ENCODE data around the gene ZNF383.
"Not testable (repeated sequence)": the region's sequence is repeated elsewhere in the genome, so short reads cannot be mapped to it uniquely, and the experiment has no call there.

The ZNF383 gene

DNA sequence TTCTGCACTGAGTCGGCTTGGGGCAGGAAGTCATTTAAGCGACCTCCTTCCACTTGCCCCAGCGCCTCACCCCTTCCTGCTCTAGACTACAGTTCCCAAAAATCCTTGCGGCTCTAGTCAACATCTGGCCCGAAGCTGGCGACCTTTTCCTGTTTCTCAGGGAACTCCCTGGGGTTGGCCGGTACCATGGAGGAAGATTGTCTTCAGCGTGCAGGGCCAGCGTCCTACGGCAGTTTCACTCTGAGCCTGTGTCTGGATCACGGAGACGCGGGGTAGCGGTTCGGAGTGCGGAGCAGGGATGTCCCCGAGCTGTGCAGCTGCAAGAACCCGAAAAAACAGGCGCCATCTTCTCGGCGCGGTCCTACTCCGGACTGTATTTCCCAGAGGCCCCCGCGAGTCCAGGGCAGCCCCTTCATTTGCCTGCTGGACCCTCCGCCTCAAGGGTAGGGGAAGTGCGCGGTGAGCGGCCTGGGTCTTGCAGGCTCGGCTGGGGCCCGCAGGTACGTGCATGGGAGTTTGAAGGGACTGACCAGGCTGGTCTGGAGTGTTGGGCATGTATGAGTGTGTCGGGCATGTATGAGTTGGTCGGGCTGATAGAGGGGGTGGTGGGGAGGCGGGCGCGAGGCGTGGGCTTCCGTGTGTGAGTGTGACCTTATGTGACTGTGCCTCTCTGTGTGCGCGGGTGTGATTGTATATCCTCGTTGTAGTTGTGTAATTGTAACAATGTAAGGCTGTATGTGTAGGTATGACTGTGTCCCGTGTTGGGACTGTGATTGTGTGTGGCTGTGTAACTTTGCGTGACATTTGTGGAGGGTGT, at the start of gene ZNF383:
Gene ZNF383, plus strand, starts transcription at position 440 of the 817 bp plus-strand sequence. CDS start 12,240 bp downstream, outside the sequence.
- H3K4me3 ChIP-seq (ENCODE audit: low read length), result peak within 1 kb of the TSS; percentile 95
- TF ChIP-seq ZNF274 (IDR thresholded peaks at IDR 0.05; ENCODE audit: low read depth, low read length), result no peak

DNA sequence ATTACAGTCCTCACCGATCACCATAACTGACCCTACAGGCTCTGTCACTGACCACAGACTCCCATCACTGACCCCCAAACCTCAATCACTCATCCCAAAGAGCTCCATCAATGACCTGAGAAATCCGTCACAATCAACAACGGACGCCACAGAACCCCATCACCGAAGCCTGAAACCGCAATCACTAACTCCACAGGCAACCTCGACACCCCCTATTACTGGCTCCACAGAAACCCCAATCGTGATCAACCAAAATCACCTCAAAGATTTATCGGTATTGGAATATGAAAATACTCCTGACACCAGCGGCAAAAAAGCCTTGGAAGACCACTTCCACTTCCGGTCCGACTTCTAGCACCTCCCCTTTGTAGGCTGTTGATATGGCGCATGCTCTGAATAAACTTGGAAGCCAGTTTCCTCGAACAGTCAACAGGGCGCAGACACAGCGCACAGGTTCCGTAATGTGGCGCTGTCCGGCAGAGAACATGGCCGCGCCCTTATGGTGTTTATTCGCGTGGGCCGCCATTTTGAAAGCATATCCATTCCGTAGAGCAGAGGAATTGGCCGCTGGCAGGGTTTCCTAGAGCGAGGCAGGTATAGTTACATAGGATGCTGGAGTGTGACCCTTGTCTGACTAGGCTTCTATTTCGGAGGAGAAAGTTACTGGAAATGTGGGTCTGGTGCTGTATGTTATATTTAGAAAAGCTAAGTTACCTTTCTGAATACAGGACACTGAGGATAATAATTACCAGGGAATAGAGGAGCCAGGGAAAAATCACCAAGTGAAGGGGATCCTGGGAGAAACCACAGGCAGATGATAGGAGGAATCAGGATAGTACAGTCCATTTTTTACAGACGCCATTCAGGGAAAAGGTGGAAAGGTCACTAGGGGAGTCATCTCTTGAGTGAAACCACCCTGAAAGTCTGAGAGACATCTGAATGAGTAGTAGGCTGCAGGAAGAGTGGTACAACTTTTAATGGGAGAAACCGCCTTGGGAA, 45.3 kb upstream of the ZNF383 start, which contains the start of gene ZNF585A:
Gene ZNF585A, minus strand, starts transcription at position 328 of the 999 bp plus-strand sequence. CDS start 2,785 bp downstream, outside the sequence.
- no peak for TF ChIP-seq ZNF274 (IDR thresholded peaks at IDR 0.05; ENCODE audit: low read depth, low read length)
- peak within 1 kb of the TSS; percentile 98 for H3K4me3 ChIP-seq (ENCODE audit: low read length)

- TF ChIP-seq ZNF274 (IDR thresholded peaks at IDR 0.05; ENCODE audit: low read depth, low read length), result peak; percentile 44; the same call in 1 of the 2 replicates
- not testable (repeated sequence) for H3K4me3 ChIP-seq (ENCODE audit: low read length)
These were observed 31.9 kb upstream of the ZNF383 start for GRCh38 chr19:37186071-37186470.

- not testable (repeated sequence) for H3K4me3 ChIP-seq (ENCODE audit: low read length)
These were observed 22.8 kb upstream of the ZNF383 start for GRCh38 chr19:37195248-37195647.

DNA sequence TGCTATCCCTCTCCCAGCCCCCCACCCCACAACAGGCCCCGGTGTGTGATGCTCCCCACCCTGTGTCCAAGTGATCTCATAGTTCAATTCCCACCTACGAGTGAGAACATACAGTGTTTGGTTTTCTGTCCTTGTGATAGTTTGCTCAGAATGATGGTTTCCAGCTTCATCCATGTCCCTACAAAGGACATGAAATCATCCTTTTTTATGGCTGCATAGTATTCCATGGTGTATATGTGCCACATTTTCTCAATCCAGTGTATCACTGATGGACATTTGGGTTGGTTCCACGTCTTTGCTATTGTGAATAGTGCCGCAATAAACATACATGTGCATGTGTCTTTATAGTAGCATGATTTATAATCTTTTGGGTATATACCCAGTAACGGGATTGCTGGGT, 20.9 kb upstream of the ZNF383 start:
- not testable (repeated sequence) for H3K4me3 ChIP-seq (ENCODE audit: low read length)

DNA sequence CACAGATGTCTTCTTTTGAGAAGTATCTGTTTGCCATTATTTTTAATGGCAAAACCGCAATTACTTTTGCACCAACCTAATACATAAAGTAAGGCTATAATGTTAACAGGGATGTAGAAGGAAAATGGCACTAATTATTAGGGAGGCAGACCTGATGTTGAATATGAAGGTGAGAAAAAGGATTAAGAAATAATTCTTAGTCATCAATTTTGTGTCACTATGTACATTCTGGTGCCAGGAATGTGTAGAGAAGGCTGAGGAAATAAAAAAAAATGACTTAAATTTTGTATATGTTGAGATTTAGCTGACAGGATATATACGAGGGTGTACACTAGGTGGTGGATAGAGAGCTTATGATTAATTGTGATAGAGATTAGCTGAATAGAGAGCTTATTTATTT, 20.2 kb upstream of the ZNF383 start:
- TF ChIP-seq ZNF274 (IDR thresholded peaks at IDR 0.05; ENCODE audit: low read depth, low read length), result no peak

DNA sequence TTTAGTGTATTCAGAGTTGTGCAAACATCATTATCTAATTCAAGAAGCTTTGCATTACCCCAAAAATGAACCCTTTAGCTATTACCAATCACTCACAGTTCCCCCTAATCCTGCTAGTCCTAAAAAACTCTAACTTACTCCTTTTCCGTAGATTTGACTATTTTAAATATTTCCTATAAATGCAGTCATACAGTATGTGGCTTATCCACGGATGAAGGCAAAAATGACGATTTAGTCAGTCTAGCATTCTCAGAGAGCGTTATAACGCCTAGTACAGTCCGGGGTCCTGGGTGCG, 587 bp upstream of the ZNF383 start:
- peak overlapping the region; percentile 95 for H3K4me3 ChIP-seq (ENCODE audit: low read length)
- no peak for TF ChIP-seq ZNF274 (IDR thresholded peaks at IDR 0.05; ENCODE audit: low read depth, low read length)

More for the DNA sequence above, 20.2 kb upstream of the ZNF383 start:
- no peak overlapping the region for H3K4me3 ChIP-seq (ENCODE audit: low read length)

- TF ChIP-seq ZNF274 (IDR thresholded peaks at IDR 0.05; ENCODE audit: low read depth, low read length), result no peak
- H3K4me3 ChIP-seq (ENCODE audit: low read length), result peak overlapping the region; percentile 95
These were observed 550 bp downstream of the ZNF383 start for GRCh38 chr19:37218592-37218935.

- no peak overlapping the region for H3K4me3 ChIP-seq (ENCODE audit: low read length)
- TF ChIP-seq ZNF274 (IDR thresholded peaks at IDR 0.05; ENCODE audit: low read depth, low read length), result no peak
These were observed 2.4 kb downstream of the ZNF383 start for GRCh38 chr19:37220383-37220782.

DNA sequence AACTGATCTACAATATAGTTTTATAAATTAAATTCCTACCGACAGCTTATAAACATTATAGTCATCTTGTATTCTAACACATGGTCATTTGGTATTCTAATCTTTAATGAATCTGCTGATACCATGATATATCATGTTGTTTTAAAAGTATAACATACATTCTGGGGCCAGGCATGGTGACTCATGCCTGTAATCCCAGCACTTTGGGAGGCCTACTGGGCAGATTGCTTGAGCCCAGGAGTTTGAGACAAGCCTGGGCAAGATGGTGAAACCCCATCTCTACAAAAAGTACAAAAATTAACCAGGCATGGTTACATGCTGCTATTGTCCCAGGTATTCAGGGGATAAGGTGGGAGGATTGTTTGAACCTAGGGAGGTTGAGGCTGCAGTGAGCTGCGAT, 3.1 kb downstream of the ZNF383 start:
- no peak overlapping the region for H3K4me3 ChIP-seq (ENCODE audit: low read length)
- TF ChIP-seq ZNF274 (IDR thresholded peaks at IDR 0.05; ENCODE audit: low read depth, low read length), result no peak

DNA sequence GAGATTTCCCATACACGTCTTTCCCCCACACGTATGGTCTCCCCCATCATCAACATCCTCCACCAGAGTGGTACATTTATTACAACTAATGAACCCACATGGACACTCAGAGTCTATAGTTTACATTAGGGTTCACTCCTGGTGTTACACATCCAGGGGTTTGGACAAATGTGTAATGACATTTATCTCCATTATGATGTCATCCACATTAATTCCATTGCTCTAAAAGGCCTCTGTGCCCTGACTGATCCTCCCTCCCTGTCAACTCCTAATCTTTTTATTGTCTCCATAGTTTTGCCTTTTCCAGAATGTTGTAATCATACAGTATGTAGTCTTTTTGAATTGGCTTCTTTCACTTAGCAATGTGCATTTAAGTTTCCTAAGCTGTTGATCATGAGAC, 8.2 kb downstream of the ZNF383 start:
- no peak overlapping the region for H3K4me3 ChIP-seq (ENCODE audit: low read length)
- TF ChIP-seq ZNF274 (IDR thresholded peaks at IDR 0.05; ENCODE audit: low read depth, low read length), result no peak

GRCh38 chr19:37227996-37228395, 10.0 kb downstream of the ZNF383 start:
- H3K4me3 ChIP-seq (ENCODE audit: low read length), result no peak overlapping the region
- TF ChIP-seq ZNF274 (IDR thresholded peaks at IDR 0.05; ENCODE audit: low read depth, low read length), result no peak

DNA sequence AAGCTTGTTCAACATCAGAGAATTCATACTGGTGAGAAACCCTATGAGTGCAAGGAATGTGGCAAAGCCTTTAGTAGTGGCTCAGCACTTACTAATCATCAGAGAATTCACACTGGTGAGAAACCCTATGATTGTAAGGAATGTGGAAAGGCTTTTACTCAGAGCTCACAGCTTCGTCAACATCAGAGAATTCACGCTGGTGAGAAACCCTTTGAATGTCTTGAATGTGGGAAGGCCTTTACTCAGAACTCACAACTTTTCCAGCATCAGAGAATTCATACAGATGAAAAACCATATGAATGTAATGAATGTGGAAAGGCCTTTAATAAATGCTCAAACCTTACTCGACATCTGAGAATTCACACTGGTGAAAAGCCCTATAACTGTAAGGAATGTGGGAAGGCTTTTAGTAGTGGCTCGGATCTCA, 25.2 kb downstream of the ZNF383 start:
- peak; percentile 99 for TF ChIP-seq ZNF274 (IDR thresholded peaks at IDR 0.05; ENCODE audit: low read depth, low read length)
- no peak overlapping the region for H3K4me3 ChIP-seq (ENCODE audit: low read length)

DNA sequence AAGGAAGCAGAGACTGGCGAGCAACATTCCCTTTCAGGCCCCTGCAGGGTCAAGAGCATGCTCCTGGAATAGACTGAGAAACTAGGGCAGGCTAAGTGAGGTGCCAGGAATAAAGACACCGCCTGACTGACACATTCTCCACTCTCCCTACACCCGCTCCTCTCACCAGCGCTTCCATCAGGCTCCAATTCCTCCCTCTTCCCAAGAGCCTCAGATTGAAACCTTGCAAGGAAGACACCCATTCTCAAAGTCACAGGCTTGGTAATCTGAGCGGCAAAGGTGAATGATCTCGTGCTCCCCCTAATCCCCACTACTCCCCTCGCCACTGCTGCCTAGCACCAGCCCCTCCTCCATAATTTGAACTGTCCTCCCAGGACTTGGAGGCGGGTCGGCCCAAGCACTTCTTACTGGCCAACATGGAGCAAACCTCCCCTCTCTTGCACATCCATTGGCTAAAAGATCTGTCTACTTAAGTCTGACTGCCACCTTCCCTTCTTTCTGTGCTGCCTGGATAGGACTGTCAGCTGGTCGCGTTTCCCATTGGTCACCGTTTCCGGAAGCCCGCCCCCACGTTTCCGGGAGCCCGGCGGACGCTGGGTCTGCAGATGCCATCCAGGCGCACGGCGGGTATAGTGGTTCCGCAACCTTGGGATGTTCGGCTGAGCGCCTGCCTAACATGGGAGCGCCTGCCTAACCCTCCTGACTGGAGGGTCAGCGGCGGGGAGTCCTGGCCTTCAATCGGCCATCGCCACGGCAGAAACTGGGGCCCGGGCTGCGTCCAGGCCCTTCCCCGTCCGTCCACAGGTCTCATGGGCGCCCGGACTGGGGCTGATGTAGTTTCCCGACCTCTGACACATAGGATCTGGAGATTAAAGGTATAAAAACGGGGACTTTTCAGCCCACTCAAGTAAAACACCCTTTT, 33.6 kb downstream of the ZNF383 start:
- TF ChIP-seq ZNF274 (IDR thresholded peaks at IDR 0.05; ENCODE audit: low read depth, low read length), result no peak
- peak overlapping the region; percentile 52 for H3K4me3 ChIP-seq (ENCODE audit: low read length)

DNA sequence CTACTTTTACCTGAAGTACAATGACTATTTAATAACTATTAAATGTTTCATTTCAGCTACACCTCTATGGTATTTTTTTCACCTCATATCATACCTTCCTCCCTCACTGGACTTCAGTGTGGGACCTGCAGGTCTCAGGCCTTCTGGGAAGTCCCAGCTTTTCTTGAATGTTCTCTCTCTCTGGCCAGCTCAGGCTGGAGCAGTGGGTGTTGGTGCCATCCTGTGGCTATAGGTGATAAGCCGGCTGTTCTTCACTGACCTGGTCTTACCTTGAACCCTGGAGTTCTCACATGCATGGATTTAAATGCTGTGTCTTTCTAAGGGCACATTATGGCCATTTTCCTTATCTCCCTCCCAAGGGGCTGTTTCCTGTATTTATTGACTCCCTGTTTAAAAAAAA, 45.0 kb downstream of the ZNF383 start:
- not testable (repeated sequence) for H3K4me3 ChIP-seq (ENCODE audit: low read length)

GRCh38 chr19:37267005-37267404, 49.0 kb downstream of the ZNF383 start:
- H3K4me3 ChIP-seq (ENCODE audit: low read length), result not testable (repeated sequence)

GRCh38 chr19:37267755-37268154, 49.7 kb downstream of the ZNF383 start:
- not testable (repeated sequence) for H3K4me3 ChIP-seq (ENCODE audit: low read length)

DNA sequence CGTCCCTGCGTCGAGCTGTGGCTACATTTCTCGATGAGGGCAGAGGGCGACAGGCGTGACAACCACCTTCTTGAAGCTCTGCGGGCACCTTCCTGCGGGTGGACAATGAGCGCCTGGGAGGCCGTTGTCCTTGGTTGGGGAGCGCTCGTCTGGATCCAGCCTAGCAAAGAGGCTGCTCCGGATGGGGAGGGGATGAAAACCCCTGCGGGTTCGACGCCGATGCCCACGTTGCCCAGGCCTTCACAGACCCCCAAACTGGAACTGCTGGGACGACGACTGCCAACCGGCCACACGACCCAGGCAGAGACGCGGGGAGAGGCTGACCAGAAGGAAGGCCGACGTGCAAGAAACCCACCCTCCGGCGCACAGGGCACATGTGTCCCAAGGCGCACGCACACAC, 62.6 kb downstream of the ZNF383 start:
- H3K4me3 ChIP-seq (ENCODE audit: low read length), result not testable (repeated sequence)

GRCh38 chr19:37284020-37284419, 66.0 kb downstream of the ZNF383 start:
- H3K4me3 ChIP-seq (ENCODE audit: low read length), result not testable (repeated sequence)

Measured in GM08714 (cell line).